MG63 (cell line): ENCODE measurements around the gene PUSL1. TPM values are rescaled to one million over a fixed set of nuclear protein-coding genes. Genes with fewer than 3 reads are reported as not detected.

ENCODE experiments used
- DNase-seq: peaks from one replicate; pipeline ENCODE4 v3.0.0-alpha.2; 2020
- H3K27me3 ChIP-seq: fragments of 250-450 bp; sonication (Bioruptor Pico); 2 replicates; pipeline ENCODE4 v1.5.1; 2020; ENCODE audit warnings: mild to moderate bottlenecking, moderate library complexity
- H3K36me3 ChIP-seq: fragments of 250-450 bp; sonication (Bioruptor Pico); 2 replicates; pipeline ENCODE4 v1.5.1; 2020; ENCODE audit warnings: mild to moderate bottlenecking, moderate library complexity
- H3K4me3 ChIP-seq: fragments of 250-450 bp; sonication (Bioruptor Pico); 2 replicates; pipeline ENCODE4 v1.5.1; 2020; ENCODE audit warnings: mild to moderate bottlenecking, moderate library complexity
- H3K9me3 ChIP-seq: fragments of 250-450 bp; sonication (Bioruptor Pico); 2 replicates; pipeline ENCODE4 v1.5.1; 2020; ENCODE audit warnings: mild to moderate bottlenecking, moderate library complexity
- total RNA-seq: library from RNA; depleted of rRNA; stranded (reverse); fragments of >200 nt; shearing (Covaris generic); gene quantifications from 2 replicates; pipeline ENCODE4 v1.2.3, GENCODE V29; 2014; ENCODE audit warnings: low replicate concordance

Gene PUSL1
- total RNA-seq, 1 experiment from 2014 or later = 46.7 TPM

- peak; percentile 62 for DNase-seq
- Histone ChIP-seq H3K27me3 (no peaks in the 10 kb centered on the region), H3K9me3 (no peaks in the 10 kb centered on the region), H3K4me3 (no peak overlapping the region), H3K36me3 (no peaks in the 10 kb centered on the region)
These were observed 18.1 kb upstream of the PUSL1 start for GRCh38 chr1:1290238-1290731.

DNA sequence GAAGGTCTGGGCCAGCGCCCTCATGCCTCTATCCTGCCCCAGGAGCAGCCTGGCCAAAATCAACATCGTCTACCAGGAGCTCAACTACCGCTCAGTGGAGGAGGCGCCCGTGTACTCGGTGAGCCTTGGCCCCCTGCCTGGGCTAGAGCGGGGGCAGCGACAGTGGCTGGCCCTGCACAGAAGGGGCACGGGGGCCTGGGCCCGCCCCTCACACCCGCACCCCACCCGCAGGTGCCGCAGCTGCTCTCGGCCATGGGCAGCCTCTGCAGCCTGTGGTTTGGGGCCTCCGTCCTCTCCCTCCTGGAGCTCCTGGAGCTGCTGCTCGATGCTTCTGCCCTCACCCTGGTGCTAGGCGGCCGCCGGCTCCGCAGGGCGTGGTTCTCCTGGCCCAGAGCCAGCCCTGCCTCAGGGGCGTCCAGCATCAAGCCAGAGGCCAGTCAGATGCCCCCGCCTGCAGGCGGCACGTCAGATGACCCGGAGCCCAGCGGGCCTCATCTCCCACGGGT is 17.3 kb upstream of the PUSL1 start:
- H3K36me3 ChIP-seq = no peaks in the 10 kb centered on the region
- no peak overlapping the region for H3K4me3 ChIP-seq
- no peak for DNase-seq
- no peaks in the 10 kb centered on the region for H3K9me3 ChIP-seq
- no peaks in the 10 kb centered on the region for H3K27me3 ChIP-seq

- Histone ChIP-seq H3K4me3 (no peak overlapping the region), H3K27me3 (no peaks in the 10 kb centered on the region), H3K36me3 (no peaks in the 10 kb centered on the region), H3K9me3 (no peaks in the 10 kb centered on the region)
- peak; percentile 38 for DNase-seq
These were observed 16.6 kb upstream of the PUSL1 start for GRCh38 chr1:1291548-1292441.

- Histone ChIP-seq H3K27me3 (no peaks in the 10 kb centered on the region), H3K9me3 (no peaks in the 10 kb centered on the region), H3K36me3 (no peaks in the 10 kb centered on the region), H3K4me3 (no peak overlapping the region)
- DNase-seq = no peak
These were observed 16.0 kb upstream of the PUSL1 start for GRCh38 chr1:1292442-1292779.

DNA sequence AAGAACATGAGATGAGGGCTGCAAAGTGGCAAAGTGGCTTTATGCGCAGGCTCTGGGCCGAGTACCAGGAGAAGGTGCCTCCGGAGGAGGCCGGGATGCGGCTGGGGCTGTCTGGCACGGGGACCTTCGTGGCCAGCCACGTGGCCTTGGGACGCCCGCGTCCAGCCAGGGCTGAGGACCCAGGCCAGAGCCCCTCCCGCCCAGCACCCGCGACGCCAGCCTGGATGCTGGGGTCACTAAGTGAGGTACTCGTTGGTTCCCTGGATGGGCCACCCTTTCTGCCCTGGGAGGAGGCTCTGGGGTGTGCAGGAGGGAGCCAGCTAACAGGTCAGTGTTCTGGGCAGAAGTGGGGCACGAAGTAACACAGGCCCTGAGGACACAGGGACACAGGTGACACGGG is 15.5 kb upstream of the PUSL1 start:
- DNase-seq = no peak
- Histone ChIP-seq H3K36me3 (no peaks in the 10 kb centered on the region), H3K27me3 (no peaks in the 10 kb centered on the region)

GRCh38 chr1:1293263-1294249 is 14.8 kb upstream of the PUSL1 start:
- no peak for DNase-seq
- Histone ChIP-seq H3K4me3 (no peak overlapping the region), H3K9me3 (no peaks in the 10 kb centered on the region), H3K27me3 (no peaks in the 10 kb centered on the region), H3K36me3 (no peaks in the 10 kb centered on the region)

More for the DNA sequence above, 15.5 kb upstream of the PUSL1 start:
- H3K4me3 ChIP-seq = no peak overlapping the region
- no peaks in the 10 kb centered on the region for H3K9me3 ChIP-seq

DNA sequence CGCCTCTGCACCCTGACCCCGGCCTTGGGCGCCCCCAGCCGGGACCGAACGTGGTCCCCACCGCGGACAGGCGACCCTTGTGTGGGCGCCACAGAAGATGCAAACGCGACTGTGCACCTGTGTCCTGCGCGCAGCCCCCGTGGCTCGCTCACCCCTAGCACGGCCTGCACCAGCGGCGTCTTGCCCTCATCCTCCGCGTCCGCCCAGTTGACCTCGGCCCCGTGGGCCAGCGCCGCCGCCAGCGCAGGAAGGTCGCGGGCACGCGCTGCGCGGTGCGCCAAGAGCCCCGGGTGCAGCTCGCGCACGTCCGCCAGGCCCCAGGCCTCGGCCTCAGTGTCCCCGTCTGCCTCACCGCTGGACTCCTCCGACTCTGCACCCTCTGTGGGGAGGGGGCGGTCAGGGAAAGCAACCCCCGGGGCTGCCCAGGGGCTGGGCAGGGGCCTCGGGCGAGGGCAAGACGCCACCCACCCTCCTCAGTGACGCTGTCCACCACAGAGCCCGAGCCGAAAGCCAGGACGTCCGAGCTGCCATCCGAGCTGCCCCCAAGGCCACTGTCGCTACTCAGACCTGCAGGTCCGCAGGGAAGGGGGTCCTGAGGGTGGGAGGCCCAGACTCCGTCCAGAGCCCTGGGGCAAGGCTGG is 14.0 kb upstream of the PUSL1 start:
- Histone ChIP-seq H3K27me3 (no peaks in the 10 kb centered on the region), H3K4me3 (no peak overlapping the region), H3K9me3 (no peaks in the 10 kb centered on the region), H3K36me3 (no peaks in the 10 kb centered on the region)
- no peak for DNase-seq

DNA sequence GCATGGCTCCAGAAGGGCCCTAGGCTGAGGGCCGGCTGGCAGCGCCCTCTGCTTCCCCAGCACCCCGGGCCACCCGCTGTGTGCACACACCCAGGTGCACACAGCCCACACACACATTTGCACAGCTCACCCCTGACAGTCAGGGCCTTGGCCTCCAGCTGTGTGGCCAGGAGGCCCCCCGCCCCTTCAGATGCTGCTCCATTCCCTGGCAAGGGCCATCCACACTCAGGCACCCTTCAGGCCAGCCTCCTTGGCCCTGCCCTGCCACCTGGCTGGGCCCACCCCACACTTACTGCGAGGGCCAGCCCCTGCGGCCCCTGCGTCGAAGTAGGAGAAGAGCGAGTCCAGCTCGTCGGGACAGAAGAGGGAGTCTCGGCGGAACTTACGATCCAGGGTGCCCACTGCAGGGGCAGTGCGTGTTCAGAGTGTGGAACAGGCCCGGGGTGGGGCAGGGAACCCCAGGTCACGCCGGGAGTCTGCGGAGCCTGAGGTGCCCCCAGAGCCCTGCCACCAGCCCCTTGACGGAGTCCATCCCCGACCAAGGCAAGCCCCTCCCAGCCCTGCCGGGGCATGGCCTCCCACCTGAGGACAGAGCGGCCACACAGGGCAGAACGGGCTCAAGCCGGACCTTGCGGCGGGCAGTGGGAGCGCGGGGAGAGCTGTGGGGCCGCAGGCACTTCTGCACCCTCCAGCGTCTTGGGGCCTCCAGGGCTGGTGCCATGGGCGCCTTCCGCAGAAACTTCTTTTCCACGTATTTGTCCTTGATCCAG is 13.1 kb upstream of the PUSL1 start:
- no peak overlapping the region for H3K4me3 ChIP-seq
- no peaks in the 10 kb centered on the region for H3K27me3 ChIP-seq
- H3K36me3 ChIP-seq = no peaks in the 10 kb centered on the region
- no peak for DNase-seq
- H3K9me3 ChIP-seq = no peaks in the 10 kb centered on the region

GRCh38 chr1:1296070-1297061 is 12.0 kb upstream of the PUSL1 start:
- Histone ChIP-seq H3K36me3 (no peaks in the 10 kb centered on the region), H3K4me3 (no peak overlapping the region), H3K27me3 (no peaks in the 10 kb centered on the region), H3K9me3 (no peaks in the 10 kb centered on the region)
- DNase-seq = no peak

- no peak for DNase-seq
- H3K4me3 ChIP-seq = no peak overlapping the region
- H3K36me3 ChIP-seq = no peaks in the 10 kb centered on the region
- no peaks in the 10 kb centered on the region for H3K27me3 ChIP-seq
- no peaks in the 10 kb centered on the region for H3K9me3 ChIP-seq
These were observed 10.5 kb upstream of the PUSL1 start for GRCh38 chr1:1297802-1298424.

- no peaks in the 10 kb centered on the region for H3K27me3 ChIP-seq
- no peak overlapping the region for H3K4me3 ChIP-seq
- no peak for DNase-seq
- H3K9me3 ChIP-seq = no peaks in the 10 kb centered on the region
- no peaks in the 10 kb centered on the region for H3K36me3 ChIP-seq
These were observed 9.3 kb upstream of the PUSL1 start for GRCh38 chr1:1298861-1299685.

- Histone ChIP-seq H3K9me3 (no peaks in the 10 kb centered on the region), H3K27me3 (no peaks in the 10 kb centered on the region), H3K36me3 (no peaks in the 10 kb centered on the region), H3K4me3 (no peak overlapping the region)
- DNase-seq = no peak
These were observed 8.6 kb upstream of the PUSL1 start for GRCh38 chr1:1299686-1300351.

DNA sequence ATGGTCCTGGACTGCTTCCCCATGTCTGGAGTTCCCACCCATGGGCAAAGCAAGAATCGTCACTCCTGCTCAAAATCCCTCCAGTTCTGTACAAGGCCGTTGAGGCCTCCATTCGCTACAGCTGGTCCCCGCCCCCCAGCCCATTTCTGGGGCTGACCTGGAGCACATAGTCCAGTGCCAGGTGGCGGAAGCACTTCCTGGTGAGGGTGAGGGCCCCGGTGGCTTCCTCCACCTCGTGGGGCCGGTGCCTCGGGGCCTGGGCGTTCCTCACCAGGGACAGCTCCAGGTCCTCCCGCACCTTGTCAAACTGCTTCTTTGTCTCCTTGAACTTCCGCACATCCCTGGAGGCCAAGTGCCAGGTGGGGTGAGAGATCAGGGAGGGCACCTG is 8.1 kb upstream of the PUSL1 start:
- DNase-seq = no peak
- no peaks in the 10 kb centered on the region for H3K27me3 ChIP-seq
- H3K36me3 ChIP-seq = no peaks in the 10 kb centered on the region
- no peak overlapping the region for H3K4me3 ChIP-seq
- H3K9me3 ChIP-seq = no peaks in the 10 kb centered on the region
